T-cell (primary cell): Measurements from ENCODE around the gene KCNJ16. TPM values are rescaled to one million over a fixed set of nuclear protein-coding genes. Genes with fewer than 3 reads are reported as not detected.

Experiments used
- ATAC-seq, 4 experiments: fragments of 200-7000 bp in 3 of 4; fragments of 150-1000 bp in 1 of 4; cut with Tn5 transposase; replicated peaks in 1 of 4; 1 replicate in 3 of 4; 2 replicates in 1 of 4; pipeline ENCODE4 v1.10.0; 2021; ENCODE audit warnings: moderate library complexity in 3 of 4, mild to moderate bottlenecking in 2 of 4, moderate number of reproducible peaks in 1 of 4
- CTCF ChIA-PET, 2 donors: fragments of 300-600 bp; sonication (Branson Sonifier 250); formaldehyde crosslinking; loops; one replicate each; lab custom pipeline; 2022; ENCODE audit warnings: antibody characterized with exemption in 2 of 2; lab: Charles Lee
- POLR2A ChIA-PET, 2 donors: fragments of 300-600 bp; sonication (Branson Sonifier 250); formaldehyde crosslinking; loops; one replicate each; lab custom pipeline; 2022; ENCODE audit warnings: antibody characterized with exemption in 2 of 2; lab: Charles Lee
- DNase-seq, 35 experiments: peaks; one replicate each; pipeline versions ENCODE4 v3.0.0 to v3.0.0-alpha.2; 2013 to 2023
- H3K27ac ChIP-seq: one replicate; pipeline ENCODE4 v1.5.1; 2013; ENCODE audit warnings: low read length
- H3K27me3 ChIP-seq, 2 experiments: replicated peaks in 1 of 2; 1 replicate in 1 of 2; 2 replicates in 1 of 2; pipeline versions ENCODE4 v1.6.1 to v1.7.0; 2013; ENCODE audit warnings: low read length in 1 of 2, mixed read lengths in 1 of 2; ENCODE audit not compliant: control insufficient read depth in 2 of 2, insufficient read depth in 2 of 2; ENCODE audit errors: extremely low read depth in 1 of 2
- H3K36me3 ChIP-seq, 2 donors: 1 replicate in 1 of 2; 2 replicates in 1 of 2; pipeline versions ENCODE4 v1.6.1 to v1.7.0; 2013; ENCODE audit warnings: low read length in 1 of 2; ENCODE audit not compliant: control insufficient read depth in 2 of 2, insufficient read depth in 1 of 2; ENCODE audit errors: extremely low read depth in 1 of 2
- H3K4me1 ChIP-seq, 2 experiments: 1 replicate in 1 of 2; 2 replicates in 1 of 2; pipeline versions ENCODE4 v1.6.1 to v1.7.0; 2013; ENCODE audit warnings: low read length in 2 of 2, mixed read lengths in 1 of 2; ENCODE audit not compliant: insufficient read depth in 2 of 2, control insufficient read depth in 1 of 2; ENCODE audit errors: extremely low read depth in 1 of 2
- H3K4me3 ChIP-seq, 2 donors: 1 replicate in 1 of 2; 2 replicates in 1 of 2; pipeline versions ENCODE4 v1.5.1 to v1.7.0; 2013; ENCODE audit warnings: mild to moderate bottlenecking in 2 of 2, low read length in 1 of 2, moderate library complexity in 1 of 2; ENCODE audit not compliant: control insufficient read depth in 1 of 2; ENCODE audit errors: extremely low read depth in 1 of 2
- H3K9me3 ChIP-seq: 2 replicates; pipeline ENCODE4 v1.7.0; 2013
- H3K27ac Mint-ChIP-seq, 2 donors: one replicate each; pipeline ENCODE4 v1.8.0; 2020 to 2021; ENCODE audit warnings: mild to moderate bottlenecking in 2 of 2, mixed read lengths in 2 of 2
- H3K27me3 Mint-ChIP-seq, 2 donors: one replicate each; pipeline ENCODE4 v1.8.0; 2021 to 2022; ENCODE audit warnings: mixed read lengths in 2 of 2
- H3K36me3 Mint-ChIP-seq: one replicate; pipeline ENCODE4 v1.8.0; 2021; ENCODE audit warnings: mixed read lengths
- H3K4me1 Mint-ChIP-seq, 3 donors: one replicate each; pipeline ENCODE4 v1.8.0; 2020 to 2022; ENCODE audit warnings: mixed read lengths in 3 of 3, mild to moderate bottlenecking in 1 of 3
- H3K4me3 Mint-ChIP-seq, 3 donors: one replicate each; pipeline ENCODE4 v1.8.0; 2020 to 2022; ENCODE audit warnings: mild to moderate bottlenecking in 3 of 3, mixed read lengths in 3 of 3, moderate library complexity in 3 of 3
- H3K9me3 Mint-ChIP-seq, 3 donors: one replicate each; pipeline ENCODE4 v1.8.0; 2020 to 2022; ENCODE audit warnings: mixed read lengths in 3 of 3
- WGBS: methylation state at CpG from one replicate; pipeline ENCODE4 v1.1.5; 2013; ENCODE audit warnings: missing lambda C conversion rate; ENCODE audit not compliant: insufficient coverage; 5-methylcytosine and 5-hydroxymethylcytosine counted together
- total RNA-seq, 35 experiments: library from RNA in 6 of 35; stranded (reverse) in 6 of 35; fragments of 120-200 nt in 1 of 35; gene quantifications; one replicate each; pipeline versions ENCODE4 v1.2.1 to v1.2.4 and lab custom pipeline; 2013 to 2026

Gene KCNJ16
- total RNA-seq, 5 donors from 2014 or later (not counting 1 experiment from before 2014, with no cell fraction given): not detected

DNA sequence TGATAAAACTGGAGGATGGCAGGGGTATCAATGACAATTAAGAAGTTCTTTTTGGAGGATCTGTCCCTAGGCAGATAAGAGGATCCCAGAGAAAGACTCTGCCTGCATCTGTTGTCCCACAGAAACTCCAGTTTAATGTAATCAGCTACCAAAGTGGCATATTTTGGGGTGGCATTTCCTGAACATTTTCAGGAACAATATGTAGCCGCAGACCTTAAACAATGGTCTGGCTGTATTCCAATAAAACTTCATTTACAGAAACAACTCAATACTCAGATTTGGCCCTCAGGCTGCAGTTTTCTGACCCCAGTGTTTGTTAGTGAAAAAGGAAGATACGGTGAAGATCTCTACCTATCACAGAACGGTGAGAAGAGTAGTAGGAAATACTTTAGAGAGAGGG is 46.1 kb downstream of the KCNJ16 start:
- no peaks in the 10 kb centered on the region for H3K27me3 Mint-ChIP-seq
- ChIA-PET POLR2A (no interaction called here), CTCF (no interaction called here)
- Histone ChIP-seq H3K36me3 (no peaks in the 10 kb centered on the region), H3K27ac (no peak overlapping the region), H3K27me3 (peaks cover 0 to 4% of the 10 kb centered on the region in 2 experiments), H3K4me1 (no peaks in the 10 kb centered on the region), H3K9me3 (no peaks in the 10 kb centered on the region), H3K4me3 (no peak overlapping the region)
- no peak overlapping the region for H3K27ac Mint-ChIP-seq
- no peak for ATAC-seq
- H3K36me3 Mint-ChIP-seq: no peaks in the 10 kb centered on the region
- no peaks in the 10 kb centered on the region for H3K4me1 Mint-ChIP-seq
- no peak for DNase-seq
- peaks cover 2 to 8% (median 7%) of the 10 kb centered on the region in 3 donors for H3K9me3 Mint-ChIP-seq
- H3K4me3 Mint-ChIP-seq: no peak overlapping the region
- WGBS: no CpG with 5 or more reads among the region's 3 CpGs

- Histone ChIP-seq H3K36me3 (no peaks in the 10 kb centered on the region), H3K9me3 (no peaks in the 10 kb centered on the region), H3K4me1 (no peaks in the 10 kb centered on the region), H3K4me3 (no peak overlapping the region), H3K27me3 (peaks cover 0 to 4% of the 10 kb centered on the region in 2 experiments), H3K27ac (no peak overlapping the region)
- WGBS: no CpG with 5 or more reads among the region's 2 CpGs
- Mint-ChIP-seq H3K4me1 (no peaks in the 10 kb centered on the region), H3K27me3 (no peaks in the 10 kb centered on the region), H3K4me3 (no peak overlapping the region), H3K27ac (no peak overlapping the region), H3K9me3 (peaks cover 0 to 7% (median 2%) of the 10 kb centered on the region in 3 donors), H3K36me3 (no peaks in the 10 kb centered on the region)
- POLR2A ChIA-PET: no interaction called here
- CTCF ChIA-PET: no interaction called here
- DNase-seq (no peak), ATAC-seq (no peak)
Measured at GRCh38 chr17:70123193-70123592, 48.2 kb downstream of the KCNJ16 start.

- no peaks in the 10 kb centered on the region for H3K27me3 ChIP-seq
- no peaks in the 10 kb centered on the region for H3K4me1 ChIP-seq
- no peaks in the 10 kb centered on the region for H3K27me3 Mint-ChIP-seq
- ChIA-PET POLR2A (no interaction called here), CTCF (no interaction called here)
- no peaks in the 10 kb centered on the region for H3K36me3 ChIP-seq
- WGBS: 30% methylated on average over 1 of the region's 3 CpGs
- H3K9me3 ChIP-seq: no peaks in the 10 kb centered on the region
- DNase-seq: no peak
- no peaks in the 10 kb centered on the region for H3K36me3 Mint-ChIP-seq
- ATAC-seq: no peak
- peaks cover 0 to 7% (median 2%) of the 10 kb centered on the region in 3 donors for H3K9me3 Mint-ChIP-seq
- no peak overlapping the region for H3K27ac ChIP-seq
- H3K4me1 Mint-ChIP-seq: no peaks in the 10 kb centered on the region
- H3K27ac Mint-ChIP-seq: no peak overlapping the region
- H3K4me3 Mint-ChIP-seq: no peak overlapping the region
- H3K4me3 ChIP-seq: no peak overlapping the region
Measured at GRCh38 chr17:70124723-70125122, 49.7 kb downstream of the KCNJ16 start.

DNA sequence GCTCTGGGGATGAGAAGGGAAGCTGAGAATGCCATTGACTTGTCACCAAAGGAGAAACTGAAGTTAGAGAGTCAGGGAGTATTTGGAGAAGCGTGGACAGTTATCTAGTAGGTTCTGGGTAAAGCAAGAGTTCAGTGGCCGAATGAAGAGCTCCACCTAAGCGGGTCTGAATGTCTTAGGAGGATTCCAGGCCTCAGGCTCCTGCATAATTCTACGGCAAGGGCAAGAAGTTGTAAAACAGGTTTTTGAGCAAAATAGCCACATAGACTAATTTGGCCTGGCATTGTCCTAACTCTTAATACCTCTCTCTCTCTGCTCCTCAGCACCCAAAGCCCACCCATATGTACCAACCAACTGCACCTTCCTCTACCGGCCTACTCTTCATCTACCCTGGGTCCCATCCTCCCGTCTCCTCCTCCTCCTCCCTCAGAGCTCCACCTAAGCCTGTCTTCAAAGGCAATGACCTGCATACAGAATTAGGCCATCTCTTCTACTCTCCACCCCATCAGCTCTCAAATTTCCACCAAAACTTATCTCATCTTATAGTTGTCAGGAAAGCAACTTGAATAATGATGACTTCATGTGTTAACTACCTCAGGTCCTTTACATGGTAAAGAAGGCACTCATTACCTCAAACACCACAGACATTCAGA is 52.3 kb downstream of the KCNJ16 start:
- H3K27me3 ChIP-seq: no peaks in the 10 kb centered on the region
- no peaks in the 10 kb centered on the region for H3K9me3 ChIP-seq
- no peaks in the 10 kb centered on the region for H3K4me1 Mint-ChIP-seq
- POLR2A ChIA-PET: no interaction called here
- DNase-seq (no peak), ATAC-seq (no peak)
- WGBS: 85% methylated on average over 6 of the region's 6 CpGs
- no peak overlapping the region for H3K4me3 Mint-ChIP-seq
- H3K36me3 ChIP-seq: no peaks in the 10 kb centered on the region
- no peaks in the 10 kb centered on the region for H3K4me1 ChIP-seq
- H3K27ac Mint-ChIP-seq: no peak overlapping the region
- H3K36me3 Mint-ChIP-seq: no peaks in the 10 kb centered on the region
- H3K27ac ChIP-seq: no peak overlapping the region
- CTCF ChIA-PET: no interaction called here
- H3K9me3 Mint-ChIP-seq: no peaks in the 10 kb centered on the region
- no peak overlapping the region for H3K4me3 ChIP-seq
- no peaks in the 10 kb centered on the region for H3K27me3 Mint-ChIP-seq

GRCh38 chr17:70128727-70129238 is 53.8 kb downstream of the KCNJ16 start:
- ATAC-seq (no peak), DNase-seq (no peak)
- 95% methylated on average over 15 of the region's 23 CpGs for WGBS
- H3K9me3 Mint-ChIP-seq: no peaks in the 10 kb centered on the region
- H3K4me3 Mint-ChIP-seq: no peak overlapping the region
- CTCF ChIA-PET: no interaction called here
- POLR2A ChIA-PET: no interaction called here
- no peaks in the 10 kb centered on the region for H3K4me1 ChIP-seq
- no peaks in the 10 kb centered on the region for H3K36me3 ChIP-seq
- H3K27me3 Mint-ChIP-seq: no peaks in the 10 kb centered on the region
- H3K4me3 ChIP-seq: no peak overlapping the region
- H3K27me3 ChIP-seq: no peaks in the 10 kb centered on the region
- no peak overlapping the region for H3K27ac Mint-ChIP-seq
- no peaks in the 10 kb centered on the region for H3K9me3 ChIP-seq
- no peaks in the 10 kb centered on the region for H3K36me3 Mint-ChIP-seq
- H3K27ac ChIP-seq: no peak overlapping the region
- H3K4me1 Mint-ChIP-seq: no peaks in the 10 kb centered on the region

GRCh38 chr17:70130289-70130688 is 55.3 kb downstream of the KCNJ16 start:
- H3K9me3 ChIP-seq: no peaks in the 10 kb centered on the region
- no peak overlapping the region for H3K4me3 ChIP-seq
- POLR2A ChIA-PET: no interaction called here
- no peaks in the 10 kb centered on the region for H3K27me3 ChIP-seq
- no peak overlapping the region for H3K27ac ChIP-seq
- no peaks in the 10 kb centered on the region for H3K36me3 ChIP-seq
- no peaks in the 10 kb centered on the region for H3K27me3 Mint-ChIP-seq
- no peak overlapping the region for H3K4me3 Mint-ChIP-seq
- no peak overlapping the region for H3K27ac Mint-ChIP-seq
- no peaks in the 10 kb centered on the region for H3K9me3 Mint-ChIP-seq
- no peak for ATAC-seq
- no peak for DNase-seq
- no peaks in the 10 kb centered on the region for H3K36me3 Mint-ChIP-seq
- H3K4me1 ChIP-seq: no peaks in the 10 kb centered on the region
- no CpG with 5 or more reads among the region's 3 CpGs for WGBS
- CTCF ChIA-PET: no interaction called here
- H3K4me1 Mint-ChIP-seq: no peaks in the 10 kb centered on the region
